Activated CD4-positive, CD25-positive, alpha-beta regulatory T cell treated with anti-CD3 and anti-CD28 coated beads, Interleukin-2, amount 50 U/mL, for 24 hours (primary cell): ENCODE results near the gene IZUMO4.

ENCODE experiments used
- ATAC-seq, 2 donors: fragments of 150-1000 bp; cut with Tn5 transposase; one replicate each; pipeline ENCODE4 v1.10.0; 2021; ENCODE audit warnings: mild to moderate bottlenecking in 1 of 2, moderate library complexity in 1 of 2

IZUMO4 gene

GRCh38 chr19:2059422-2060201 lies 37.1 kb upstream of the IZUMO4 start:
- no peak for ATAC-seq

- peak; percentile 54 to 56 for ATAC-seq
Measured at GRCh38 chr19:2060884-2061494, 35.7 kb upstream of the IZUMO4 start.

DNA sequence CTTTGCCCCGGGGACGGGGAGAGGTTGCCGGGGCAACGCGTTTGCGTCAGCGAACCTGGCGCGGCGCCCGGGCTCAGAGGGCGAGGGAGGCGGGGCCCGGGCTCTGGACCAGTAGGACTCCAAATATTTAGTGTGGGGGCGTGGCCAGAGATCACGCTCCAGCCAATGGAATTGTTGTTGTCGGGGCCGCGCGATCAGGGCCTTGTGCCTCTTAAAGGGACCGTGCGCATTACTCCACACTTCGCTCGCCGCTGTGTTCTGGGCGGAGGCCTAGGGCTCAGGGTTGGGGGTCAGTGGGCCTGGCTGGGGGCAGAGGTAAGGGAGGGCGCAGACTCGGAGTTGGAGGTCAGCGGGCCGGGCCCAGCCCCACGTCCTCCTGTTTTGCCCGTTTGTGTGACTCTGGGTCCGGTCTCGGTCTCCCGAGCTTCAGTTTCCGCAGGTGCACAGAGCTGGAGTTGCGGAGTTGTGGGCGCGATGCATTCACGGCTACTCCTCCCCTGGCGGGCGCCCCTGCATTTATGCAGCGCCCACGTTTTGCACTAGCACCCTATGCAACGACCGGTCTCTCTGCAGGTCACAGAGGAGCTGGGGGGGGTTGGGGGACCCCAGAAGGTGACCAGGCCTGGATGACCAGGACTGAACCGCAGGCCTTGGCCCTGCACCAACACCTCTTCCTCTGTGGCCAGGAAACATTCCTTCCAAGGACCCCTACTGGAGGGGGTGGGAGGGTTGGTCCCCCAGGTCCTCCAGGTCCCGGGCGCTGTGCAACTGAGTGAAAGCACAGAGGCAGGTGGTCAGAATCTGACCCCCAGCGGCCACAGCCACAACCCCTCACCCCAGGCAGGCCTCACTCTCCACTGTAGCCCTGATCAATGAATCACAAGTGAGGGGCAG lies 35.0 kb upstream of the IZUMO4 start:
- peak; percentile 93 to 94 for ATAC-seq

DNA sequence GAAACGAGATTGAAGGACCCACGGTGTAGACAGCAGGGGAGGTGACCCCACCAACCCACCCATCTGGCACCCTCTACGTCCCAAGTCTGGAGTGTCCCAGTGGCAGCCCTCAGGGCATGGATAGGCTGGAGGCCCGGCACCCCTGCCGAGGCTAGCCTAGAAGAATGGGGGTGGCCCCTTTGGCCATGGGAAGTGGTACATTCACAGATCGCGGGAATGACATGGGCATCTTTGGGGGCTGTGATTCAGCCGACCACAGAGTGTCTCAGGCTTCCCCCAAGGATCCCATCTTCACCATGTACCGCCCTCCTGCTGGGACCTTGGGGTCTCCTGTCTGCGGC lies 34.4 kb upstream of the IZUMO4 start:
- no peak for ATAC-seq

GRCh38 chr19:2062770-2063169 lies 33.9 kb upstream of the IZUMO4 start:
- no peak for ATAC-seq

GRCh38 chr19:2063824-2064223 lies 32.9 kb upstream of the IZUMO4 start:
- ATAC-seq, result no peak

GRCh38 chr19:2064395-2064787 lies 32.3 kb upstream of the IZUMO4 start:
- no peak for ATAC-seq

DNA sequence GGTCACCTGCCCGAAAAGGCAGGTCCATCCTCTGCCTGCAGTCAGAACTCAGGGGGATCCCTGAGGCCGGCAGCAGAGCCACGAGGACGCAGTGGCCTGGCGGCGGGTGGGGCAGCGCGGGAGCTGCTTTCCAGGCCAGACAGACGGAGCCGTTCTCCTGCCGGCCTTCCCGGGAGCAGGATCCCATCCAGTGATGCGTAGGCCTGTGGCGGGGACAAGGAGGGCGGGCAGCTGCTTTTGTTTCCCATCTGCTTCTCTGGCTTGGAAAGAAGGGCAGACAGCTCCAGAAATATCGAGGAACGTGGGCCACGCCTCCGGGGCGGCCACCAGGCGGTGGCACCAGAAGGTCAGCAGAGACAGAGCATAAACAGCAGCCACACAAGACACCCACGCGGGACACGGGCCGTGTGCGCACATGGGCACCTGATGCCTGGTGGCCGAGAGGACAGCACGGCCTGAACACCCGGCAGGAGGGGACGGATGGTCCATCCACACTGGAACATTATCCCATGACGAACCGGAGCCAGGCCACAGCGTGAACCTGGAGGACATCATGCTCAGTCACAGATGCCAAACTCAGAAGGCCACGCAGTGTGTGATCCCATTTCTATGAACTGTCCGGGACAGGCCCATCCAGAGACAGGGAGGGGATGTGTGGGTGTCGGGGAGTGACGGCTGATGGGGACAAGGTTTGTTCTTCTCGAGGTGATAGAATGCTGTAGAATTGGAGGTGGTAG lies 31.8 kb upstream of the IZUMO4 start:
- ATAC-seq, result no peak

DNA sequence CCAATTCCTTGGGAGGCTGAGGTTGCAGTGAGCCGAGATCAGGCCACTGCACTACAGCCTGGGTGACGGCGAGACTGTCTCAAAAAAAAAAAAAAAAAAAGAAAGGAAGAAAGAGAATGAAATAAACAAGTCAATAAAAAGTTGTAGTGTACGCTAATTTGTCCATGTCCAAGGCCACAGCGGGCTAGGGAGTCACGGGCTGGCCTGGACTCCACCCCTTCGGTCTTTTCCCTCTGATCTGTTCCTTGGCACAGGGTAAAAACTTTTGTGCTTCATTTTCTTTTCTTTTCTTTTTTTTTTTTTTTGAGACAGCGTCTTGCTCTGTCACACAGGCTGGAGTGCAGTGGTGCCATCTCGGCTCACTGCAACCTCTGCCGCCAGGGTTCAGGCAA lies 26.3 kb upstream of the IZUMO4 start:
- ATAC-seq, result no peak

- no peak for ATAC-seq
Measured at GRCh38 chr19:2070986-2071673, 25.6 kb upstream of the IZUMO4 start.

DNA sequence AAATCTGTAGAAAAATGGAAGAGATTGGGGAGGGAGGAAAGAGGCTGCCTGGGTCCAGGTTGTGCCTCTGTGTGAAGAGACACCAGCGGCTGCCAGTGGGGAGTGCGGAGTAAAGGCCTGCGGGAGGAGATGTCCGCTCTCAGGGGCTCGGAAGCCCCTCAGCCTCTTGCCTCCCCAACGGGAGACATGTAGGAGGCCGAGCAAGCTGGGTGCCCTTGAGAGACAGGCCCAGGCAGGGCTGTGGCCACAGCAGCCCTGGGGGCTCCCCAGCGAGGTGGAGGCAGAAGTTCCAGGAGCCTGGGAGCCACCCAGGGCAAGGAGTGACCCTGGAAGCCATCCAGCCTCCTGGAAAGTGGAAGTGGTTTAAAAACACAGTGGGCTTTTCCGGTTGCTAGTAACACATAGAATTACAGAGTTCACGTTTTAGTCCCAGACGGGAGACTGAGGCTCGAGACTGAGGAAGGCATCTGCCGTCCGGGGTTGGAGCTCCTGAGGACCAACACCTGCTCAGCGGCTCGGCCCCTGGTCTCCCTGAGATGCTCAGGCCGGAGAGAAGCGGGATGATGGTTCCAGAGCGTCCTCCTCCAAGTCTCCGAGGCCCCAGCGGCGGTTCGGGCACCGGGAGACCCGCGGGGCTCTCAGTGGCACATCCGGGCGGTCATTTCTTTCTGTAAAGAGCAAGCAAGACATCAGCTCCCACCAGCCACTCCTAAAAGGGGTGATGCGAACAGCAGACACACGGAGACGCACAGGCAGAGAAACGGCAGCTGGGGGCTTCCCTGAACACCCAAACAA lies 23.8 kb upstream of the IZUMO4 start:
- no peak for ATAC-seq

GRCh38 chr19:2076526-2076944 lies 20.2 kb upstream of the IZUMO4 start:
- ATAC-seq, result no peak

- no peak for ATAC-seq
Measured at GRCh38 chr19:2077398-2077797, 19.3 kb upstream of the IZUMO4 start.

- ATAC-seq, result no peak
Measured at GRCh38 chr19:2077833-2078619, 18.7 kb upstream of the IZUMO4 start.

DNA sequence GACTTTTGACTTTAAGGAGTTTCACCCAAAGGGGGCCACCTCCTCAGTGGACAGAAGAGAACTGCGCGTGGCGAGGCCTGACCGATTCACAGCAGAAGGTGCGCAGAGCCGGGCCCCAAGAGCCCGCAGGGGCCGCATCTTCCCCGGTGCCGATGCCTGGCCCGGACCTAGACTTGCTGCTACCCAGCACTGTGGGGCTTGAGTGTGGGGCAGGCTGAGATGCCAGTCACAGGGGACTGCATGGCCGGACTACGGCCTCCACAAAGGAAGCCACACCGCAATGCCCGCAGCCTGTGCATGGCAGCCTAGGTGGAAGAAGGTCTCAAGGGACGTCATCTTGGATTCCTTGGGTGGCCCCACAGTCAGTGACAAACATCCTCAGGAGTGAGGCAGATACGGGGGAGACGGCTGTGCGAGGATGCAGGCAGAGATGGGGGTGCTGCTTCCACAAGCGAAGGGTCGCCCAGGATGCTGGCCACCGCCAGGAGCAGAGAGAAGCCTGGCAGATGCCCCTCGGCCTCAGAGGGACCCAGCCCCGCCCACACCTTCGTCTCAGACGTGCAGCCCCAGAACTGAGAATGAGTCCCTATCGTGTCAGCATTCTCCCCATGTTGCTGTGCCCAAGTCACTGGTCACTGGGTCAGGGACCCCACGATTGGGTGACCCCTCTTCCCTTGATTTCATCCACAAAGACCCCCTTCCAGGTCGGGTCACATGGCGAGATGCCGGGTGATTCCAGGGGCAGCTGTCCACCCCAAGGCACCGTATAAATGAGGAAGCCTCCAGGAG lies 17.4 kb upstream of the IZUMO4 start:
- ATAC-seq, result no peak

- ATAC-seq, result no peak
Measured at GRCh38 chr19:2079865-2080301, 16.8 kb upstream of the IZUMO4 start.

GRCh38 chr19:2080336-2080988 lies 16.3 kb upstream of the IZUMO4 start:
- ATAC-seq, result no peak

GRCh38 chr19:2081873-2082810 lies 14.6 kb upstream of the IZUMO4 start:
- peak; percentile 14 to 27 for ATAC-seq
